HepG2 (cell line): Measurements from ENCODE around the gene PCYT2. TPM values are rescaled to one million over a fixed set of nuclear protein-coding genes. Genes with fewer than 3 reads are reported as not detected.

Experiments
- BRCA1 ChIP-seq: sonication (generic); formaldehyde crosslinking; IDR thresholded peaks from 2 replicates; pipeline ENCODE4 v1.4.0; 2020; ENCODE audit warnings: missing genetic modification reagents
- FOXA1 ChIP-seq, 2 experiments: fragments of 450-650 bp in 1 of 2; sonication (generic) in 1 of 2; formaldehyde crosslinking in 1 of 2; IDR thresholded peaks; 2 replicates each; pipeline versions ENCODE4 v1.4.0 to v1.6.1; 2016 to 2020; ENCODE audit warnings: missing genetic modification reagents in 1 of 2
- GFI1 ChIP-seq: sonication (generic); formaldehyde crosslinking; IDR thresholded peaks from 2 replicates; pipeline ENCODE4 v1.5.0; 2020; ENCODE audit warnings: missing genetic modification reagents, mild to moderate bottlenecking, borderline replicate concordance
- GZF1 ChIP-seq: sonication (generic); formaldehyde crosslinking; IDR thresholded peaks from 2 replicates; pipeline ENCODE4 v1.5.1; 2020; ENCODE audit warnings: mild to moderate bottlenecking, missing genetic modification reagents
- HNRNPK ChIP-seq: fragments of 200-400 bp; formaldehyde crosslinking; IDR thresholded peaks from 2 replicates; pipeline ENCODE4 v1.6.1; 2018; ENCODE audit warnings: low read length, low read depth, moderate library complexity, mild to moderate bottlenecking; ENCODE audit not compliant: poor library complexity, severe bottlenecking
- HOXA5 ChIP-seq: sonication (generic); formaldehyde crosslinking; IDR thresholded peaks from 2 replicates; pipeline ENCODE4 v1.4.0; 2020; ENCODE audit warnings: missing genetic modification reagents
- PTBP1 ChIP-seq: fragments of 200-400 bp; formaldehyde crosslinking; IDR thresholded peaks from 2 replicates; pipeline ENCODE4 v1.6.1; 2018; ENCODE audit warnings: low read length, low read depth; ENCODE audit not compliant: poor library complexity, severe bottlenecking
- SIN3B ChIP-seq: fragments of 150-350 bp; IDR thresholded peaks from 2 replicates; pipeline ENCODE4 v1.6.1; 2014; ENCODE audit warnings: low read length
- ZBTB20 ChIP-seq: sonication (generic); formaldehyde crosslinking; IDR thresholded peaks from 2 replicates; pipeline ENCODE4 v1.8.1; 2023; ENCODE audit warnings: missing genetic modification reagents, low read depth, mild to moderate bottlenecking, borderline replicate concordance
- ZBTB38 ChIP-seq: sonication (generic); formaldehyde crosslinking; IDR thresholded peaks from 2 replicates; pipeline ENCODE4 v1.5.1; 2020; ENCODE audit warnings: mild to moderate bottlenecking, missing genetic modification reagents
- ZFAT ChIP-seq: sonication (generic); formaldehyde crosslinking; conservative IDR thresholded peaks from 2 replicates; pipeline ENCODE4 v1.8.1; 2023; ENCODE audit warnings: missing genetic modification reagents, inconsistent platforms
- ZFYVE20 ChIP-seq: sonication (generic); formaldehyde crosslinking; IDR thresholded peaks from 2 replicates; pipeline ENCODE4 v1.8.0; 2023; ENCODE audit warnings: low read depth, mild to moderate bottlenecking, moderate library complexity, missing genetic modification reagents, borderline replicate concordance
- ZNF160 ChIP-seq: sonication (generic); formaldehyde crosslinking; IDR thresholded peaks from 2 replicates; pipeline ENCODE4 v1.8.0; 2022; ENCODE audit warnings: mild to moderate bottlenecking, inconsistent platforms, missing genetic modification reagents
- ZNF431 ChIP-seq: sonication (generic); formaldehyde crosslinking; IDR thresholded peaks from 2 replicates; pipeline ENCODE4 v1.9.0; 2022; ENCODE audit warnings: missing genetic modification reagents, low read depth, mild to moderate bottlenecking, borderline replicate concordance
- ZNF709 ChIP-seq: sonication (generic); formaldehyde crosslinking; IDR thresholded peaks from 2 replicates; pipeline ENCODE4 v1.5.0; 2020; ENCODE audit warnings: mild to moderate bottlenecking, missing genetic modification reagents
- ZNF776 ChIP-seq: sonication (generic); formaldehyde crosslinking; IDR thresholded peaks from 2 replicates; pipeline ENCODE4 v1.4.0; 2020; ENCODE audit warnings: mild to moderate bottlenecking, missing genetic modification reagents
- ZNF780A ChIP-seq: sonication (generic); formaldehyde crosslinking; IDR thresholded peaks from 2 replicates; pipeline ENCODE4 v1.8.0; 2022; ENCODE audit warnings: mild to moderate bottlenecking, missing genetic modification reagents, moderate library complexity
- polyA plus RNA-seq, 8 experiments: library from polyadenylated mRNA; depleted of rRNA in 3 of 8; stranded (reverse) in 7 of 8; unstranded in 1 of 8; fragments of >200 nt; fragmentation: Illumina TruSeq in 4 of 8; extraction: Trizol in 4 of 8; gene quantifications; 2 replicates each; pipeline versions ENCODE4 v1.2.1 to v1.2.3, GENCODE V29; 2011 to 2016; ENCODE audit warnings: low read depth in 4 of 8, missing spikeins in 1 of 8, mixed read lengths in 1 of 8; ENCODE audit not compliant: insufficient read depth in 1 of 8
- total RNA-seq, 5 experiments: library from RNA; depleted of rRNA; stranded (reverse); fragments of >200 nt; fragmentation: Illumina TruSeq; extraction: Trizol; gene quantifications; 2 replicates each; pipeline ENCODE4 v1.2.3, GENCODE V29; 2016; ENCODE audit warnings: low read depth in 1 of 5
- TF ChIP-seq, protein P1 (sequence below): sonication (generic); formaldehyde crosslinking; IDR thresholded peaks from 2 replicates; pipeline ENCODE4 v1.4.0; 2020; ENCODE audit warnings: missing genetic modification reagents, mild to moderate bottlenecking, borderline replicate concordance
- TF ChIP-seq, protein P2 (sequence below): sonication (generic); formaldehyde crosslinking; conservative IDR thresholded peaks from 2 replicates; pipeline ENCODE4 v1.8.0; 2022; ENCODE audit warnings: missing genetic modification reagents

Gene PCYT2
- total and polyA plus RNA-seq, 2 of the 13 experiments (the other 11 are each of a cell fraction or from before 2014, with no cell fraction given): 147 to 297 TPM

- TF ChIP-seq, protein P1, sequence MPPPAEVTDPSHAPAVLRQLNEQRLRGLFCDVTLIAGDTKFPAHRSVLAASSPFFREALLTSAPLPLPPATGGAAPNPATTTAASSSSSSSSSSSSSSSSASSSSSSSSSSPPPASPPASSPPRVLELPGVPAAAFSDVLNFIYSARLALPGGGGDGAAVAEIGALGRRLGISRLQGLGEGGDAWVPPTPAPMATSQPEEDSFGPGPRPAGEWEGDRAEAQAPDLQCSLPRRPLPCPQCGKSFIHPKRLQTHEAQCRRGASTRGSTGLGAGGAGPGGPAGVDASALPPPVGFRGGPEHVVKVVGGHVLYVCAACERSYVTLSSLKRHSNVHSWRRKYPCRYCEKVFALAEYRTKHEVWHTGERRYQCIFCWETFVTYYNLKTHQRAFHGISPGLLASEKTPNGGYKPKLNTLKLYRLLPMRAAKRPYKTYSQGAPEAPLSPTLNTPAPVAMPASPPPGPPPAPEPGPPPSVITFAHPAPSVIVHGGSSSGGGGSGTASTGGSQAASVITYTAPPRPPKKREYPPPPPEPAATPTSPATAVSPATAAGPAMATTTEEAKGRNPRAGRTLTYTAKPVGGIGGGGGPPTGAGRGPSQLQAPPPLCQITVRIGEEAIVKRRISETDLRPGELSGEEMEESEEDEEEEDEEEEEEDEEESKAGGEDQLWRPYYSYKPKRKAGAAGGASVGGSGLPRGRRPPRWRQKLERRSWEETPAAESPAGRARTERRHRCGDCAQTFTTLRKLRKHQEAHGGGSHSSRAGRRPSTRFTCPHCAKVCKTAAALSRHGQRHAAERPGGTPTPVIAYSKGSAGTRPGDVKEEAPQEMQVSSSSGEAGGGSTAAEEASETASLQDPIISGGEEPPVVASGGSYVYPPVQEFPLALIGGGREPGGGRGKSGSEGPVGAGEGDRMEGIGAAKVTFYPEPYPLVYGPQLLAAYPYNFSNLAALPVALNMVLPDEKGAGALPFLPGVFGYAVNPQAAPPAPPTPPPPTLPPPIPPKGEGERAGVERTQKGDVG (CRISPR knock-in tag): 0 out of 2 replicates have a peak, but pooled peaks have one; percentile 18
- peak; percentile 5 for TF ChIP-seq PTBP1
- TF ChIP-seq GFI1 (CRISPR knock-in tag): no peak
- TF ChIP-seq GZF1: no peak
- TF ChIP-seq ZNF431 (CRISPR knock-in tag): no peak
- peak; percentile 21; the same call in 1 of the 2 replicates for TF ChIP-seq ZNF709 (CRISPR knock-in tag)
- TF ChIP-seq BRCA1 (CRISPR knock-in tag): no peak
- TF ChIP-seq HNRNPK: peak; percentile 81
- TF ChIP-seq ZNF780A: no peak
- no peak for TF ChIP-seq ZFYVE20 (CRISPR knock-in tag)
- TF ChIP-seq, protein P2, sequence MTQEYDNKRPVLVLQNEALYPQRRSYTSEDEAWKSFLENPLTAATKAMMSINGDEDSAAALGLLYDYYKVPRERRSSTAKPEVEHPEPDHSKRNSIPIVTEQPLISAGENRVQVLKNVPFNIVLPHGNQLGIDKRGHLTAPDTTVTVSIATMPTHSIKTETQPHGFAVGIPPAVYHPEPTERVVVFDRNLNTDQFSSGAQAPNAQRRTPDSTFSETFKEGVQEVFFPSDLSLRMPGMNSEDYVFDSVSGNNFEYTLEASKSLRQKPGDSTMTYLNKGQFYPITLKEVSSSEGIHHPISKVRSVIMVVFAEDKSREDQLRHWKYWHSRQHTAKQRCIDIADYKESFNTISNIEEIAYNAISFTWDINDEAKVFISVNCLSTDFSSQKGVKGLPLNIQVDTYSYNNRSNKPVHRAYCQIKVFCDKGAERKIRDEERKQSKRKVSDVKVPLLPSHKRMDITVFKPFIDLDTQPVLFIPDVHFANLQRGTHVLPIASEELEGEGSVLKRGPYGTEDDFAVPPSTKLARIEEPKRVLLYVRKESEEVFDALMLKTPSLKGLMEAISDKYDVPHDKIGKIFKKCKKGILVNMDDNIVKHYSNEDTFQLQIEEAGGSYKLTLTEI: no peak
- no peak for TF ChIP-seq ZBTB20 (CRISPR knock-in tag)
- no peak; the same call in 1 of the 2 replicates for TF ChIP-seq ZNF776 (CRISPR knock-in tag)
- no peak for TF ChIP-seq FOXA1 (IDR thresholded peaks at IDR 0.05)
- no peak for TF ChIP-seq FOXA1 (CRISPR knock-in tag; IDR thresholded peaks at IDR 0.05)
- TF ChIP-seq ZNF160 (CRISPR knock-in tag): peak; percentile 25; the same call in 1 of the 2 replicates
- no peak for TF ChIP-seq ZFAT (CRISPR knock-in tag)
- TF ChIP-seq ZBTB38 (CRISPR knock-in tag): peak; percentile 95
- peak; percentile 75; the same call in 1 of the 2 replicates for TF ChIP-seq HOXA5
- no peak for TF ChIP-seq SIN3B
Observed at GRCh38 chr17:81869221-81870130, 41.7 kb downstream of the PCYT2 start (continued).
